Fibroblast of the conjunctiva (primary cell): Measurements from ENCODE around the gene CFAP161.

Source experiments
- DNase-seq: peaks from one replicate; pipeline ENCODE4 v3.0.0-alpha.2; 2010; ENCODE audit warnings: low read depth

CFAP161 gene

GRCh38 chr15:81183439-81183775 lies 49.3 kb downstream of the CFAP161 start:
- DNase-seq, result no peak

- DNase-seq, result no peak
Measured at GRCh38 chr15:81184188-81184587, 50.1 kb downstream of the CFAP161 start.

- no peak for DNase-seq
Measured at GRCh38 chr15:81185631-81186295, 51.7 kb downstream of the CFAP161 start.

GRCh38 chr15:81188354-81188753 lies 54.3 kb downstream of the CFAP161 start:
- DNase-seq, result no peak

- DNase-seq, result peak; percentile 95
Measured at GRCh38 chr15:81189583-81190283, 55.7 kb downstream of the CFAP161 start.

- DNase-seq, result no peak
Measured at GRCh38 chr15:81190922-81191507, 56.9 kb downstream of the CFAP161 start.

GRCh38 chr15:81191701-81192100 lies 57.6 kb downstream of the CFAP161 start:
- DNase-seq, result no peak

GRCh38 chr15:81194723-81195122 lies 60.7 kb downstream of the CFAP161 start:
- no peak for DNase-seq

- no peak for DNase-seq
Measured at GRCh38 chr15:81195339-81195864, 61.3 kb downstream of the CFAP161 start.

- DNase-seq, result no peak
Measured at GRCh38 chr15:81196576-81197254, 62.6 kb downstream of the CFAP161 start, which contains the start of gene IL16. IL16 (plus strand) TSS chr15:81196879; CDS start chr15:81225400, 28,521 bp downstream.

GRCh38 chr15:81197255-81197630 lies 63.2 kb downstream of the CFAP161 start:
- DNase-seq, result no peak

- DNase-seq, result no peak
Measured at GRCh38 chr15:81197688-81198281, 63.7 kb downstream of the CFAP161 start.
